22Rv1 (cell line): ENCODE data around the gene NOSTRIN.

ENCODE experiments used
- CTCF ChIP-seq: fragments of 450-650 bp; IDR thresholded peaks from 2 replicates; pipeline ENCODE4 v1.5.1; 2017; ENCODE audit warnings: mild to moderate bottlenecking
- ZFX ChIP-seq: fragments of 450-650 bp; IDR thresholded peaks from 2 replicates; pipeline ENCODE4 v1.6.1; 2017; ENCODE audit warnings: antibody characterized with exemption, borderline replicate concordance

- no peak for TF ChIP-seq CTCF
- no peak for TF ChIP-seq ZFX
Observed at GRCh38 chr2:168901003-168901402, 98.6 kb downstream of the NOSTRIN start, which contains the start of gene G6PC2.
